GM23338 (cell line): Measurements from ENCODE around the gene BRI3BP. TPM values are rescaled to one million over a fixed set of nuclear protein-coding genes. Genes with fewer than 3 reads are reported as not detected.
A peak's percentile ranks its signal among the peaks of the same experiment; 100 is the strongest.

Source experiments
- ATAC-seq: fragments of 200-7000 bp; cut with Tn5 transposase; 3 replicates; pipeline ENCODE4 v1.9.1; 2020
- DNase-seq: peaks from one replicate; pipeline ENCODE4 v3.0.0-alpha.2; 2015; ENCODE audit warnings: low spot score
- H2AFZ ChIP-seq: fragments of 200-600 bp; sonication (generic); 2 replicates; pipeline ENCODE4 v1.8.0; 2016; ENCODE audit warnings: antibody characterized with exemption, mild to moderate bottlenecking, moderate library complexity
- H3F3A ChIP-seq: fragments of 200-600 bp; sonication (generic); replicated peaks from 2 replicates; pipeline ENCODE4 v1.8.0; 2017; ENCODE audit warnings: antibody characterized with exemption, mixed run types, low read depth
- H3K27ac ChIP-seq: fragments of 200-600 bp; sonication (generic); 2 replicates; pipeline ENCODE4 v1.6.1; 2016; ENCODE audit warnings: low read depth
- H3K27me3 ChIP-seq: fragments of 200-600 bp; sonication (generic); 2 replicates; pipeline ENCODE4 v1.8.0; 2016; ENCODE audit warnings: mild to moderate bottlenecking, mixed run types, moderate library complexity; ENCODE audit not compliant: insufficient read depth
- H3K36me3 ChIP-seq: fragments of 200-600 bp; sonication (generic); 2 replicates; pipeline ENCODE4 v1.8.0; 2016; ENCODE audit warnings: mild to moderate bottlenecking; ENCODE audit not compliant: insufficient read depth
- H3K4me1 ChIP-seq: fragments of 200-600 bp; sonication (generic); 2 replicates; pipeline ENCODE4 v1.8.0; 2016; ENCODE audit warnings: mild to moderate bottlenecking, moderate library complexity; ENCODE audit not compliant: insufficient read depth
- H3K4me2 ChIP-seq: fragments of 200-600 bp; sonication (generic); 2 replicates; pipeline ENCODE4 v1.7.1; 2017; ENCODE audit warnings: mixed run types
- H3K4me3 ChIP-seq: fragments of 200-600 bp; sonication (generic); 2 replicates; pipeline ENCODE4 v1.6.1; 2016; ENCODE audit warnings: mixed run types
- H3K79me2 ChIP-seq: fragments of 200-600 bp; sonication (generic); replicated peaks from 2 replicates; pipeline ENCODE4 v1.8.0; 2017; ENCODE audit warnings: mild to moderate bottlenecking; ENCODE audit not compliant: insufficient read depth
- H3K9me2 ChIP-seq: fragments of 200-600 bp; sonication (generic); 2 replicates; pipeline ENCODE4 v1.8.0; 2017; ENCODE audit not compliant: insufficient read depth
- H4K20me1 ChIP-seq: fragments of 200-600 bp; sonication (generic); replicated peaks from 2 replicates; pipeline ENCODE4 v1.8.0; 2017; ENCODE audit warnings: mild to moderate bottlenecking; ENCODE audit not compliant: insufficient read depth
- H3K27ac Mint-ChIP-seq: 2 replicates; pipeline ENCODE4 v1.8.0; 2020; ENCODE audit warnings: inconsistent platforms, mild to moderate bottlenecking, moderate library complexity, mixed read lengths
- H3K27me3 Mint-ChIP-seq: 3 replicates; pipeline ENCODE4 v1.8.0; 2022; ENCODE audit warnings: low read depth, mild to moderate bottlenecking, moderate library complexity, mixed read lengths, inconsistent platforms; ENCODE audit not compliant: insufficient read depth, poor library complexity
- H3K36me3 Mint-ChIP-seq: 3 replicates; pipeline ENCODE4 v1.8.0; 2021; ENCODE audit warnings: low read depth, mild to moderate bottlenecking, inconsistent platforms, moderate library complexity, mixed read lengths
- H3K4me1 Mint-ChIP-seq: 3 replicates; pipeline ENCODE4 v1.8.0; 2020; ENCODE audit warnings: mild to moderate bottlenecking, inconsistent platforms, mixed read lengths
- H3K4me3 Mint-ChIP-seq: 3 replicates; pipeline ENCODE4 v1.8.0; 2021; ENCODE audit warnings: moderate library complexity, mild to moderate bottlenecking, inconsistent platforms, mixed read lengths
- H3K9me3 Mint-ChIP-seq: 3 replicates; pipeline ENCODE4 v1.8.0; 2020; ENCODE audit warnings: moderate library complexity, mild to moderate bottlenecking, inconsistent platforms, mixed read lengths
- CTCF ChIP-seq, 2 experiments: fragments of 200-600 bp in 1 of 2; sonication (generic) in 1 of 2; conservative IDR thresholded peaks; 2 replicates each; pipeline versions ENCODE4 v1.5.1 to v1.6.1; 2016 to 2017; ENCODE audit warnings: antibody characterized with exemption in 2 of 2, low read depth in 2 of 2, mild to moderate bottlenecking in 2 of 2, moderate library complexity in 1 of 2
- ZNF462 ChIP-seq: fragments of 250-450 bp; sonication (Bioruptor Pico); IDR thresholded peaks from 2 replicates; pipeline ENCODE4 v1.5.0; 2020; ENCODE audit warnings: mild to moderate bottlenecking, moderate library complexity
- polyA plus RNA-seq: library from polyadenylated mRNA; unstranded; fragments of >200 nt; fragmentation: Nextera tagmentation; extraction: Ambion mirVana; gene quantifications from 2 replicates; pipeline ENCODE4 v1.2.1, GENCODE V29; 2016
- total RNA-seq: library from RNA; depleted of rRNA; stranded (reverse); fragments of >200 nt; shearing (Covaris generic); gene quantifications from 2 replicates; pipeline ENCODE4 v1.2.3, GENCODE V29; 2014

Gene BRI3BP
- total and polyA plus RNA-seq, 2 experiments from 2014 or later = 5.8 to 10.7 TPM

GRCh38 chr12:125038976-125039625 is 45.7 kb downstream of the BRI3BP start:
- H3K79me2 ChIP-seq = no peaks in the 10 kb centered on the region
- Mint-ChIP-seq H3K27ac (no peak overlapping the region), H3K36me3 (peaks cover 8% of the 10 kb centered on the region; the same call in 2 of the 3 replicates), H3K4me3 (no peak overlapping the region), H3K9me3 (peaks cover 17% of the 10 kb centered on the region; the same call in 2 of the 3 replicates), H3K27me3 (peaks cover 1% of the 10 kb centered on the region), H3K4me1 (no peaks in the 10 kb centered on the region)
- no peaks in the 10 kb centered on the region for H3K9me2 ChIP-seq
- no peak overlapping the region for H3K4me2 ChIP-seq
- no peak overlapping the region for H2AFZ ChIP-seq
- no peak for TF ChIP-seq ZNF462
- peak; percentile 44 to 52 for TF ChIP-seq CTCF (conservative IDR thresholded peaks at IDR 0.05; ENCODE audit: low read depth in 2 of 2)
- H3K4me1 ChIP-seq = no peaks in the 10 kb centered on the region
- no peak for DNase-seq
- no peaks in the 10 kb centered on the region for H3K27me3 ChIP-seq
- H3K4me3 ChIP-seq = no peak overlapping the region
- no peak; the same call in 2 of the 3 replicates for ATAC-seq
- no peak overlapping the region for H3K27ac ChIP-seq
- no peaks in the 10 kb centered on the region for H4K20me1 ChIP-seq
- no peaks in the 10 kb centered on the region for H3F3A ChIP-seq
- no peaks in the 10 kb centered on the region for H3K36me3 ChIP-seq
